Activated CD8-positive, alpha-beta memory T cell treated with anti-CD3 and anti-CD28 coated beads for 24 hours (primary cell): ENCODE data around the gene FSD1L.
A peak's percentile ranks its signal among the peaks of the same experiment; 100 is the strongest.

Experiments used
- DNase-seq: peaks from one replicate; pipeline ENCODE4 v3.0.0-alpha.2; 2020

The FSD1L gene

DNA sequence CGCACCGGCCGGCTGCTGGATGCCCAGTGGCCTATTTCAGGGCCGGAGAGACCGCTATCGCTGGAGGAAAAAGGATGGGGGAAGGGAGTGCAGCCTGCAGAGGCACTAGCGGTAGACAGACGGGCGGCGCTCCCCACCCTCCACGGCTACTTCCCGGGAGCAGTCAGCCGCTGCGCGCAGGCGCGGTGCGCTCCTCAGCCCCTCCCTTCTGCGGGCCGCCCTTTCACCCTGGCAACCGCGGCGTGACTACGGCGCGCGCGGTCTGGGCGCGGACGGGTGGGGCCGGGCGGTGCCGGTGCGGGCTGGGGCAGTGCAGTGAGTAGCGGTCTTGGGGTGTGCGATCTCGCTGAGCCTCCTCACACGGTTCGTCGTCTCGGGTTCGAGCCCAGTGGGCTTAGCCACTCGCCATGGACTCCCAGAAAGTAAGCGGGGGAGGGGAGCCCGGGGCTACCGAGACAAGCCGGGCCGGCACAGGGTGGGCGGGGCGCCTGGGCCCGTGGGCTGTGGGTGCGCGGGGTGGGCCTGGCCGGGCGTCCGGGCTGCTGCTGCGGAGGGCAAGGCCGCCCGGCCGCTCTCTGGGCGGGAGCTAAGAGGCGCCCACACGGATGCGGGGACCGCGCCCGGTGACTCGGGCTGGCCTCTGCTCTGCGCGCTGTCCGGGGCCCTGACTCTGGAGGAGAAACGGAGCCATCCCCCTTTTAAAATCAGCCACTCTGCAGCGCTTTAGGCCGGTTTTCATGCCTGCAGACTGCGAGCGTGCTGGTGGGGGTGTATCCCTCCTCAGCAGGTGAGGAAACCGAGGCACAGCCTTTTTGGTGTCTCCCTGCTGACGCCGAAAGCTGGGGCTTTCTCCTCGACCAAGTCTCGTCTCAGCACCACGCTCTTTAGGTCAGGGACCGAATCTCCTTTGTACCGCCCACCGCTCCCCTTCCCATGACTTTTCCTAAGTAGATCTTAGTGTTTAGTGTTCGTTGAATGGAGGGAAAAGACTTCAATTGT lies at the start of gene FSD1L:
Gene FSD1L, plus strand, starts transcription at position 221 of the 999 bp plus-strand sequence. Its CDS starts 187 bp downstream, at position 408.
- DNase-seq: peak; percentile 90

DNA sequence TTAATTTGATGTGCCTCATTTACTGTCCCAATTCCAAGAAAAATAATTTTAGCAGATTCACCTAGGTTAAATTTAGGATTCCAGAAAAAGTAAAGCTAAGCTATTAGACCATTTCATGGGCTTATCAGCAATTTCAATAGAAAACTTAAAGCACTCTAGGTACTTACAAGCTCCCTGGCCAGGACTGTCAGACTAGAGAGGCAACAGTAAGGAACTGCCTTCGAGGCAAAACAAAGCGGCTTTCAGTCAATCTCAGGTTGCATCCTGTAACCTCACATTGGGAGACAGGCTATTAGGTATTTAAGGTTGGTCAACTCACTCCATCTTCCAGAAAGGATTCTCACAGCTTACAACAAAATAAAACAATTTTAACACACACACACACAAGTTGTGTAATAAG lies 48.7 kb upstream of the FSD1L start:
- DNase-seq: no peak

DNA sequence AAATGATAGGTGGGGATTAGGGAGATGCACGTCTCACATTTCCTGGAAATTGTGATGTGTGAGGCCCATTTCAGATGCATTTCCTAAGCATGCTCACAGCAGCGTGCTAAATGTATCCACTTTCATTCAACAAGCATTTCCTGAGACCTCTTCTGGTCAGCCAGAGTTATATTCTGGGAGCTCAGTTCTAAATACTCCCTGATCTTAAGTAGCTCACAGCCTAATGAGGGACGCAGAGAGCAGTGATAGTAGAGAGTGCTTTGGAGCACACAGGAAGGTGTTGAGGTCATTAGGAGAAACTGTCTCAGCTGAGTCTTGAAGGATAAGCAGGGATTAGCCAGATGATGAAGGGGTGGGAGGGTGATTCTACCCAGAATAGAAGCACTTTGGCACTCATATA lies 46.2 kb upstream of the FSD1L start:
- DNase-seq: no peak

DNA sequence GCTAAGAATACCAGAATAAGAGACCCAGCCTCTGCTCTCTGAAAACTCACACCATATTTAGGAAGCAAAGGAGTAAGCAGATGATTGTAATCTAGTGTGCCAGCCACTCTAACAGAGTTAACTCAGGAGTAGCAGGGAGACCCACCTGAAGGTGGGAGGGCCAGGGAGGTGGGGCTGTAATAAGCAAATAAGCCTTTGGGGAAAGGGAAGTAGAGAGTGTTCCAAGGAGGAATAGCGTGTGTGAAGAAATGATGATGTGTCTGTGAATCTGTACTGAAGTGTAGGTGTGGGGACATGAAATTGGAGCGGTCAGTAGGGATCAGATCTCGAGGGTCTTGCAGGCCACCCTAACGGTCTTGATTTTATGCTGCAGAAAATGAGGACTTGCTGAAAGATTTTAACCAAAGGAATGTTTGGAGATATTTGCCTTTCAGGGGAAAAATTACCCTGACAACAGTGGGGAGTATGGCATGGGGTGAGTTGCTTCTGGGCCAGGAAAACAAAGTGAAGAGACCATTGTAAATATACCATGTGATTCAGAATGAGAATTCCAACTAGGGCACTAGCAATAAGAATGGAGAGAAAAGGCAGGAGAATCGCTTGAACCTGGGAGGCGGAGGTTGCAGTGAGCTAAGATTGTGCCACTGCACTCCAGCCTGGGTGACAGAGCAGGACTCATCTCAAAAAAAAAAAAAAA lies 44.1 kb upstream of the FSD1L start:
- DNase-seq: no peak

DNA sequence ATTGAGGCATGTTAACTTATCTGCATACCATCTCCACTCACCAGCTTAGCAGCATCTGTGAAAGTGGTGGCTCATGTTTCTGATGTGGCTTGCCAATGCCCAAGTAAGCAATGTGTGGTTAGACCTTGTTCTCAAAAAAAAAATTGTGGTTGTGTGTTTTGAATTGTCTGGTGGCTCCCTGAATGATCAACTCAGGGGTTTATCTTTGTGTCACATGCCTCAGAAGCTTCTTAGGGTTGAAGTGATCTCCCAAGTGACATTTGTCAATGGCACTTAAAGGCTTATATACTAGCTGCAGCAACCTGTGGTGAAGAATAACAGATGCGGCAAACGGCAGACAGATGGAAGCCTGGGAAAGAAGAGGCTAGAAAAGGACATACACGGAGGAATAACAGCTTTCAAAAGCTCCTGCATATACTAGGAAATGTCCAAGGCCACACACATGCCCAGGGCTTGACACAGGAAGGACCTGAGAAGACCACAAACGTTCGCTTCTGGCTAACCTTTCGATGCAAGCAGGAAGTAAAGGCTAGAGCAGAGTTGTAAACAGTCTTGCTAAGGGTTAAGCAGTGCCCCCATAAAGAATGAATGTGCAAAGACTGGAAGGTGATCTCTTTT lies 42.2 kb upstream of the FSD1L start:
- peak; percentile 59 for DNase-seq

DNA sequence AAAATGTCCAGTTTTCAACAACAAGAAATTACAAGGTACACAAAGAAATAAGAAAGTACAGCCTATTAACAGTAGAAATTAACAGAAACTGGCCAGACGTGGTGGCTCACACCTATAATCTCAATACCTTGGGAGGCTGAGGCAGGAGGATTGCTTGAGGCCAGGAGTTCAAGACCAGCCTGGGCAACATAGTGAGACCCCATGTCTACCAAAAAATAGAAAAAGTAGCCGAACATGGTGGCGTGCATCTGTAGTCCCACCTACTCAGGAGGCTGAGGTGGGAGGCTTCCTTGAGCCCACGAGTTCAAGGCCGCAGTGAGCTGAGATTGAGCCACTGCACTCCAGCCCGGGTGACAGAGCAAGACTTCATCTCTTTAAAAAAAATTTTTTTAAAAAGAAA lies 41.5 kb upstream of the FSD1L start:
- no peak for DNase-seq

DNA sequence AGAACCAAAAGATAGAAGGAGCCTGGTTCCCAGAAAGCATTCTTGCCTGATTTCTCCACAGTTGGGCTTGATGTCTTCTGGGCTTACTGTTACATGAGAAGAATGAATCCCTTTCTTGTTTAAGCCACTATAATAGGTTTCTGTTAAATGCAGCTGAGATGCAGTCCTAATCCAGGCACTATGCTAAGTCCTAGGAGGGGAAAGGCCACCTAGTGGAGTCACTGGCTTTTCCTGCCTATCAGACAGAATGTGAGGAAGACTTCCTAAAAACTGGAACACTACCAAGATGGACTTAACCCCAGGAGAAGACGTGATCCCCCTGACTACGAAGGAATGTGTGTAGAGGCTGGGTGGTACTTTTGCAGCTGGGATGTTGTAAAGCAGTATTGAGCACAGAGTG lies 34.3 kb upstream of the FSD1L start:
- no peak for DNase-seq

DNA sequence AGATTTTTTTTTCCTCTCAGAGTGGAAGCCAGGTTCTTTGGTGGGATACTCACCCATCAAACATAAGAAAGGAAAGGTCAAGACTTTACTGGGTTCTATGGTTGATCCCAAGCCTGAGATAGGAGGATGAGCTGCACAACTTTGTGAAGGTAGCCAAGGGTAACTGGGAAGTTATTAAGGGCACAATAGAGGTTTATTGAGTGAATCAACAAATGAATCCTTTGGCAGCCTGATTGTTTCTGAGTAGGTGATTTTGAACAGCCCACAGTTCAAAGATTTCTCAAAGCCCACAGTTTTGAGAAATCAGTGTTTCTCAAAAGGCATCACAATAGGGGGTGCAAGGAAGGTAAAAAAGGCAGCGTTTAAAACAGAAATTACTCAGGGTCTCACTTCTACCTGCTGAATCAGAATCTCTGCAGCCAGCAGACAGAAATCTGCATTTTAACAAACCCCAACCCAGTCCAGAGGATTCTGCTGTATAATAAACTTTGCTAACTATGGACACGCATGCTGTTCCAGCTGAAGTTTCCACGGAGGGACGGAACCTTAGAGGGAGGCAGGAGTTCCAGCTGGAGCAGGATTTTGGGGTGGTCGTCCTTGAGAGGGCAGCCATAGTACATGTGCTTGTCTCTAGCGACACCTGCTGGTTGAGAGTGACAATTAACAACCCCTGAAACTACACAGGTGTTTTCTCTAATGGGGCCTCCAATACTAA lies 32.7 kb upstream of the FSD1L start:
- peak; percentile 80 for DNase-seq

DNA sequence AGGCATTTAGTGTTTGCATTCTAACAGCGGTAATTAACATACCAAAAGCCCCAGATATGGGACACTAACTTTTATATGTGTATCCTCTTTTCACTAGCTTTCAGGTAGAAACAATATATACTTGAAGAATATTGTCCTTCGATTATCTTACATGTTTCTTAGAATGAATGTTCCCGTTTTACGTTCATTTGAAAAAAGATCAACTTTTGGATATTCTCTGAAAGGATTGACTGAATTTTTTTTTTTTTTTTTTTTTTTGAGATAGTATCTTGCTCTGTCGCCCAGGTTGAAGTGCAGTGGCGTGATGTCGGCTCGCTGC lies 32.2 kb upstream of the FSD1L start:
- no peak for DNase-seq

DNA sequence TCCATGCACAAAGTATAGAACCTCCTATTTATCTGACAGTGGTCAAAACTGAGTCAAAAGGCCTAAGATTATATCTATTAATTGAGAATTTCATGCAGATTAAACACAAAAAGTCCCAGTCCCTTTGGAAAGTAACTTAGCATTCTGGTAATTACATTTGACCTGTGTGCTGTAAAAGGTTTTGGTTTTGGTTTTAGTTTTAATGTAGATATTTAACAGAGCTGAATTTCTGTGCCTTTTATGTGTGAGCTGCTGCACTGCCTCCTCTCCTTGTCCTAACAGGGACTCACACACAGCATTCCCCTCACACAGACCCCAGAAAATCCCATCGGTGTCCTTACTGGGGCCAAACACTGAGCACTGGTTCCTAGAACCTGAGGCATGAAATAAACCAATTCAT lies 31.0 kb upstream of the FSD1L start:
- DNase-seq: no peak

DNA sequence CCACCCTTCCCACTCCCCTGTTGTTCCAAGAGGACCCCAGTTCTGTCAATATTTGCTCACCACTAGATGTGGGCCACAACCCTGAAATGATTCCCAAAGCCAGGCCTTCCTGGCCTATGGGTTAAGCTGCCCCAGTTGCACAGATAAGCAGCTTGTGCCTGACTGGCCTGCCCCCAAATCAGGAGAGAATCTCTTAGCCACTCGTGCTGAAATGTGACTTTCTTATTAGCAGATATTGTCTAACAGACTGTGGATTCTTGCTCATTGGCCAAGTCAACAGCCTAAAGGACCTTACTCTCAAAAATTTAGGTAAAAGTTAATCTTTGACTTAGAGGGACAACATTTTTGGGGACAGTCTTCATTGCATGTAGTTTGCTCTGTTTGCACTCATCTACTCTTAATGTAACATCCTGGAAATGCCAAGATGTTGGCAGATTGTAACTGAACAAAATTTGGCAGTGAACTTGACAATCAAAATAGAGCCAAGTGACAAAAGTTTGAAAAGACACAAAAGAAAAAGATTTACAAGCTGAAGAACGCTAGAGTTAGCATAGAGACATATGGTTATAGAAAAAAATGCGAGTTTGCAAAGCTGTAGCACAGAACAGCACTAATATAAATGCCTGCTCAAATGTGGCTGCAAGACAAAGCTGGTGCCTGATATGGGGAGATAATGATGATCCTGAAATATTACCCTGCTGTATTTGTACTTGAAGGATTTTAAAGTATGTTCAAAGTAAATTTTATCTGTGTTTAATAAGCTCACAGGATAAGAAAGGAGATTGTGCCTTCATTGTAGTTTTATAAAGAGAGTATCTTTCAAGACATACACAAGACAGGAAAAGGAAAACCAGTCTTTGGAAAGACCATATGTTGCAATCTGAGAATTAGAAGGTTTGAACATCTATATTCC lies 29.0 kb upstream of the FSD1L start:
- DNase-seq: no peak

DNA sequence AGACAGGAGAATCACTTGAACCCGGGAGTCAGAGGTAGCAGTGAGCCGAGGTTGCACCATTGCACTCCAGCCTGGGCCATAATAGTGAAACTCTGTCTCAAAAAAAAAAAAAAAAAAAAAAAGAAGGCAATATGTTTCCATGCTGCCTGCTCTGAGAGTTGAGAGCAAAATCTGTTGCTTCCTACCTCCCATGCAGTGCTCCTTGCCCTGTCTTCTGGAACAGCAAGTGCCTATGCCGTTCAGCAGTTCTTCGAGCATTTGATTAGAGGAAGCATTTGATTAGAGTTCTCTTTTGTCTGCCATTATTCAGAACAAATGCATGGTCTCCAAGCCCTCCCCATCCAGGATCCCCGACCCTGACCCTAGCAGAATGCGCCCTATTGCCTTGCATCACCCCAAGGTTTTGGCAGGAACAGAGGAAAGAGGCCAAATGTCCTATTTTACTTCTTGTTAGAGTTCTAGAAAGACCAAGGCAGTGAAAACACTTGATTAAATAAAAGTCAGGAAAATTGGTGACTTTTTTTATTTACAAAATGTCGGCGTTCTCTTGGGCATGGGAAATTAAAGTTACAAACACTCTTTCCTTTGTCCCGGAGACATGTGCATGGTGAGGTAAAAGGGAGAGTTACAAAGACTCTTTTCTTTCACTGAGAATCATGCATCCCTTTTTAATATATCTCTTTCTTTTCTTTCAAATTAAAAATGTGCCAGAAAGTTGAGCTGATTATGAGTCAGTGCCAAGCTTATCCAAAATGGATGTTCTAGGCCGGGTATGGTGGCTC lies 27.8 kb upstream of the FSD1L start:
- no peak for DNase-seq

DNA sequence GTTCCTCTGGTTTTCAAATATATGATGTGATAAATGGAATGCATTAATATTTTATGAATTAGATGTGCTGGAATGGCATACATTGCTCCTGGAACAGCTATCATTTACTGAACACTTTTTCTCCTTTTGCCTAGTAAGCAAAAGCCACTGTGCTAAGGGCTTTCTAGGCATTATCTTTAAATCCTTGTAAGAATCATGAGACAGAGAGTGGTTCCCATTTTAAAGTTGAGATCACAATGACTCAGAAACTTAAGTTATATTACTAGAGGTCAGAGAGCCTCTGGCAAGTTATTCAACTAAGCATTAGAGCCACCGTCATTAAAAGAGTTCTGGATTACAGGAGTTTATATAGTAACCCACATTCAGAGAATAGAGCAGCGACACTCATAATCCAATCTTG lies 26.7 kb upstream of the FSD1L start:
- DNase-seq: no peak

DNA sequence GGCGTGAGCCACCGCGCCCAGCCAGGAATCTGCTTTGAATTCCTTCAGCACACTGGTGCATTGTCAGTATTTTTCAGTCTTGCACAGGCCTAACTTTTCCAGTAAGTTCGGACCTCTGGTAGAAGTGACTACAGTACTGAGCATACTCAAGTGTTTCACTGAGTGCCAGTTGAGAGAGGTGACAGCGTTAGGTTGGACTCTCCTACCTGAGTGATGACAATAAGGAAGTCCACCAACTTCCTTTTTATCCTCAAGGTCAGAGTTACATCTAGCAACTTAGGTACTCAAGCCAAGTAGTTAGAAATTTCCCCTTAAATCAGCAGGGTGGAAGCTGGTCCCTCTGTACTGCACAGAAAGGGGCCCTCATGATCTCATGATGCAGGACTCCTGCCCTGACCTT lies 26.0 kb upstream of the FSD1L start:
- DNase-seq: no peak

DNA sequence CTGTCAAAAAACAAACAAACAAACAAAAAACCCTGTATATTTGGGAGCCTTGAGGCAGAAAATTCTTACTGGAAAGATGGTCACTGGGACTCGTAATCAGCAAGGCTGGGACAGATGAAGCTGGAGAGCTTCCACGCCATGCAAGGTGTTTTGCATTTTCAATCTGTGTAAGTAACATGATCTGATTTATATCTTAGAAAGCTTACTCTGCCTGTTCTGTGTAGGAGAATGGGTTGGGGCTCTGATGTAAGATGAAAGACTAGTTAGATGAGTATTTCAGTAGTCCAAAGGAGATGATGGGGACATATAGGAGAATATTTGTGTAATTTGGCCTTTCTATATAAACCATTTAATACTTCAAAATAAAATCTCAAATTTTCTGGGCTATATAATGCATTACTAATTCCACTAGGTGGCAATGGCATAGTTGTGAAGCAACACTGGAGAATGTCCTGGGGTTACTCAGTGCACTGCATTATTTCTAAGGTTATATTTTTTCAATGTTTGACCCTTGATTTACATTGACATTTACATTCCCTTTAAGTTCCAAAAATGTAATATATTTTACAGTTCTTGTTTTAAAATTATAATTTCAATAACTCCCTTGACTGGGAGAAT lies 21.9 kb upstream of the FSD1L start:
- no peak for DNase-seq

DNA sequence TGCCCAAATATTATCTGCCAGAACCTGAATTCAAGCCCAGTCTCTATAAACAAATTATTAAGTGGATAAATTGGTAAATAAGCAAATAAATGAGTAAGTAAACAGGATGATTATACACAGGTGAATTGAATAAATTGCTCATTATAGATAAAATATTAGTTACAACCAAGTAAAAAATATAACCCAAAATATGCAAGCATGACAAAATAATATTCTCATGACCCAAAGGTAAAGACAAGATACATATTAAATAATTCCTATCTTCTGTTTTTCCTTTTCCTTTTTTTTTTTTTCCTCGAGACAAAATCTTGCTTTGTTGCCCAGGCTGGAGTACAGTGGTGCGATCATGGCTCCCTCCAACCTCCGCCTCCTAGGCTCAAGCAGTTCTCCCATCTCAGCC lies 21.2 kb upstream of the FSD1L start:
- no peak for DNase-seq

DNA sequence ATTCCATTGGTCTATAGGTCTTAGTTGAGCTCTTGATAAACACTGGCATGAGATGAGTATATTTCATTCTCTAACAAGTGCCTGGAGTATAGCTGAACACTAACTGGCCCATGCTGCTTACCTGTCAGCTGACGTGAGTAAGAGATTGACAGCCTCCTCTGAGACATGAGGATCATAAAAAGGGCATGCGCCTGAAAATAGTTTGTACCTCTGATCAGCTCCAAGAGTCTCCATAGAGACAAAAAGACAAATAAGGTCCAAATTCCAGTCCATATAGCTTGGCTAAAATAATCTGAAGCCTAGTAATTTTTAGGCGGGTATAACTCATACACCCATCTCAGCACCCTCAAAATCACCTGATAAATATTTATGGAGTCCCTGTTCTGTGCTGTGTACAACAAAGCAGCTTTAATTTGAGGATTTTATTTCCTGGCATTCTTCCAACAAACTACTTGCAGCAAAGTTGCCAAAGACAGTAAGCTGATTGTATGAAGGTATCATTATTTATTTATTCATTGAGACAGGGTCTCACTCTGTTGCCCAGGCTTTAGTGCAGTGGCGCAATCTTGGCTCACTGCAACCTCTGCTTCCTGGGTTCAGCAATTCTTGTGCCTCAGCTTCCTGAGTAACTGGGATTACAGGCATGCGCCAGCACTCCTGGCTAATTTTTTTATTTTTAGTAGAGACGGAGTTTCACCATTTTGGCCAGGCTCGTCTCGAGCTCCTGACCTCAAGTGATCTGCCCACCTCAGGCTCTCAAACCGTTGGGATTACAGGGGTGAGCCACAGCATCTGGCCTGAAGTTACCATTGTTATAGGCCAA lies 16.2 kb upstream of the FSD1L start:
- no peak for DNase-seq

DNA sequence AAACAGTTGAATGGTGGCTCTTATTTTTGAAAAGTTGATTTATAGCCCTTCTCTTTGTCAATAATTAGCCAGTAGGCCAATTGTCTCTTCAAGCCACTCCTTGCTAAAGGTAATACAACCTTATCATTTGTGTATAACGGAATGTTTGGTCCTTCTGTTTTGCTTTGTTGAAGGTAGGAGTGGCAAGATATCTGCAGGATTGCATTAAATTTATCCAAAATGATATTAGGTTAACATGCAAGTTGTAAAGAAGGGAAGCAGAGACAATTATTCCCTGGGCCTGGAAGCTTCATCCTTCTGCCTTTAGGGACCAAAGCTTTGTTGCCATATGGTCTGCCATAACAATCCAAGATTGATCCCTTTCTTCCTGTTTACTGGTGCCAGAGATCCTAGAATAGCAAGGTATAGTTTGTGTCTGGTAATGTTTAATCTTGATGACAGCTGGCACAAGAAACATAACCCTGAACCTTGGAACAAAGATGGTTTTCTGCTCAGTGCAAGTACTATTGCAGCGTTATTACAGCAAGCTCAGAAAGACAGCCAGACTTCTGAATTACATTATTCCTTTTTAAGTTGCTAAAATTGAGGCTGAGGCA lies 15.5 kb upstream of the FSD1L start:
- DNase-seq: no peak

DNA sequence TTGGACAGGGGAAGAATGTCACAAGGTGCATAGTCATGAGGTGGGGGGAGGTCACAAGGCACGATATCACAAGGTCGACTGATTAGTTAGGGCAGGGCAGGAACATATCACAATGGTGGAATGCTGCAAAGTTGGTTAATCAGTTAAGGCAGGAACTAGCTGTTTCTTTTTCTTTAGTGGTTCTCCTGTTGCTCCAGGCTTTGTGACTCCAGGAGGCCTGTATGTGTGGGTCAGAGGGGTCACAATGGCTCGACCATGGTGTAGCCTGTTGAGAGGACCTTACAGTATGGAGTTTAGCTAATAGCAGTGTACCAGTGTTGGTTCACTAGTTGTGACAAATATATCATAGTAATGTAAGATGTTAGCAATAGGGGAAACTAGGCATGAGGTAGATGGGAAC lies 12.4 kb upstream of the FSD1L start:
- no peak for DNase-seq
